GM13976 (cell line): Measurements from ENCODE around the gene VPS45.

Experiments used
- DNase-seq: peaks from one replicate; pipeline ENCODE4 v3.0.0; 2012; ENCODE audit warnings: low spot score
- in situ Hi-C: fragments of 300-500 bp; cut with MboI; formaldehyde crosslinking; loops from one replicate; pipeline ENCODE4 v1.12.0; 2022; ENCODE audit warnings: low sequenced_read_pairs, mixed read lengths, inconsistent platforms; ENCODE audit not compliant: unreplicated experiment
- TF ChIP-seq, protein P1 (sequence below): IDR thresholded peaks from 2 replicates; pipeline ENCODE4 v1.5.1; 2012; ENCODE audit warnings: borderline replicate concordance, mild to moderate bottlenecking; ENCODE audit not compliant: insufficient read depth; ENCODE audit errors: extremely low read depth, missing control alignments, control extremely low read depth

Gene VPS45

DNA sequence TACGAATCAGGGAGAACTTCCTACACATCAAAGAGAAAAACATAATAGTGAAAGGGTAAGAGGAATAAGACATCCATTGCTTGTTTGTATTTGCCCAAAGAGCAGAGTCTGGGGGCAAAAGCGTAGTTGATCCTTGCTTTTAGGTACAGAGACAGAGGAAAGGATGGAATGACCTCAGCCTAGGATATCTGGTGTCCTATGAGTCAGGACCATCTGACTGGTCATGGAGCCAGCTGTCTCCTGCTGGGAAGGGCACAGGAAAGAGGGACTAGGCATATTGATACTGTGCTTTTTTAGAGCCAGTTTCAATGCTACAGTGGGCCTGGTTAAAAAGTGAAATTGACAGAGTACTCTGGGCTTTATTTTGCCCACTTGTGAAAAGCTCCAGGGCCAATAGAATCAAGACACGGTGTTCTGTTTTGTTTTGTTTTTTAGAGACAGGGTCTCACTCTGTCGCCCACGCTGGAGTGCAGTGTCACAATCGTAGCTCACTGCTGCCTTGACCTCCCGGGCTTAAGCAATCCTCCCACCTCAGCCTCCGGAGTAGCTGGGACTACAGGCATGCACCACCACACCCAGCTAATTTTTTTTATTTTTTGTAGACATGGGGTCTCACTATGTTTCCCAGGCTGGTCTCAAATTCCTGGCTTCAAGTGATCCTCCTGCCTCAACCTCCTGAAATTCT lies 85.3 kb downstream of the VPS45 start:
- in situ Hi-C loops, result loop anchor here (25.0 kb wide), 1 partner anchor 191 kb away; no protein-coding TSS in a partner anchor
- TF ChIP-seq, protein P1, sequence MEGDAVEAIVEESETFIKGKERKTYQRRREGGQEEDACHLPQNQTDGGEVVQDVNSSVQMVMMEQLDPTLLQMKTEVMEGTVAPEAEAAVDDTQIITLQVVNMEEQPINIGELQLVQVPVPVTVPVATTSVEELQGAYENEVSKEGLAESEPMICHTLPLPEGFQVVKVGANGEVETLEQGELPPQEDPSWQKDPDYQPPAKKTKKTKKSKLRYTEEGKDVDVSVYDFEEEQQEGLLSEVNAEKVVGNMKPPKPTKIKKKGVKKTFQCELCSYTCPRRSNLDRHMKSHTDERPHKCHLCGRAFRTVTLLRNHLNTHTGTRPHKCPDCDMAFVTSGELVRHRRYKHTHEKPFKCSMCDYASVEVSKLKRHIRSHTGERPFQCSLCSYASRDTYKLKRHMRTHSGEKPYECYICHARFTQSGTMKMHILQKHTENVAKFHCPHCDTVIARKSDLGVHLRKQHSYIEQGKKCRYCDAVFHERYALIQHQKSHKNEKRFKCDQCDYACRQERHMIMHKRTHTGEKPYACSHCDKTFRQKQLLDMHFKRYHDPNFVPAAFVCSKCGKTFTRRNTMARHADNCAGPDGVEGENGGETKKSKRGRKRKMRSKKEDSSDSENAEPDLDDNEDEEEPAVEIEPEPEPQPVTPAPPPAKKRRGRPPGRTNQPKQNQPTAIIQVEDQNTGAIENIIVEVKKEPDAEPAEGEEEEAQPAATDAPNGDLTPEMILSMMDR, result no peak
- DNase-seq, result no peak

DNA sequence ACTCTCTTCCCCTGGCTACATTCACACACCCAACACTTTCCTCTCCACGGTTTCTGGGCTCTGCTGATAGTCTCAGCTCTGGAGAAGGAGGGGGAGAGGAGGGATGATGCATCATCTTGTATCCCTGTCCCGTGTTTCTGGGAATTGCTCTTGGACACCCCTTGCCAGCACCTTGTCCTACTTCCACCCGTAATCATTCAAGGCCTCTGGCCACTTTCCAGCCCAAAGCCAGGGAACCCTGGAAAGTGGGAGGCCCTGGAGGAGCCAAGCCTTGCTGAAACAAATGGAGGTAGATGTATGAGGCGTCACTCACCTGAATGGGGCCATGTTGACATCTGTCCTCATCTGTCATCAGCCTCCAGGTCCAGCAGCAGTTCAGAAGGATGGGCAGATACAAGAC lies 86.6 kb downstream of the VPS45 start:
- in situ Hi-C loops, result loop anchor here (25.0 kb wide), 1 partner anchor 192 kb away; no protein-coding TSS in a partner anchor
- DNase-seq, result no peak
- TF ChIP-seq, protein P1, result no peak

DNA sequence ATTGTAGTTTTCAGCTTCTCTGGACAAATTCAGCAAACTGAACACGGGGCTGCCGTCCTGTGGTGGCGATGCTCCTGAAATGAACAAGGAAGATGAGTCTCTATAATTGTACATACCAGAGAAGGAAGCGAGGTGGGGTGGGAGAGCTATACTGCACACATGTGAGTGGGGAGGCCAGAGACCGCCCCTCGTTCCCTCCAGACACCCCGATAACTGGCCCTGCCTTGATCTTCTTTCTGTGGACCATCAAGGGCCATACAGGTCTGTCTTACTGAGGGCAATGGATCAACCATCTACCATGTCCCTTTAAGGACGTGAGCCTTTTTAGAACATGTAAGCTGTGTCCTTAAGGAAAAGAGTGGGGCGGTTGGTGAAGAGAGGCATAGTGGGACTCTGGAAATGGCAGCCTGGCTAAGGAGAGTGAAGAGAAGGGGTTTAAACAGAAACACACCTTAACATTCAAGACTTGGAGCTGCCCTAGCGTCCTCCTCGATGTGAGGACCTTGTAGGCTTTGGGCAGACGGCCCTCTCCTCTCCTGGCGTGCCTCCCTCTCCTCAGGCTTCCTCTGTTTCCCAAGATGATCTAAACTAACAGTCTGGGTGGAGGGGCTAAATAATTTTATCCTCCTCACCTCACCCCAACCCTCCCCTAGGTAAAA lies 88.0 kb downstream of the VPS45 start:
- in situ Hi-C loops, result loop anchor here (25.0 kb wide), 1 partner anchor 193 kb away; no protein-coding TSS in a partner anchor
- no peak for DNase-seq
- TF ChIP-seq, protein P1, result no peak

DNA sequence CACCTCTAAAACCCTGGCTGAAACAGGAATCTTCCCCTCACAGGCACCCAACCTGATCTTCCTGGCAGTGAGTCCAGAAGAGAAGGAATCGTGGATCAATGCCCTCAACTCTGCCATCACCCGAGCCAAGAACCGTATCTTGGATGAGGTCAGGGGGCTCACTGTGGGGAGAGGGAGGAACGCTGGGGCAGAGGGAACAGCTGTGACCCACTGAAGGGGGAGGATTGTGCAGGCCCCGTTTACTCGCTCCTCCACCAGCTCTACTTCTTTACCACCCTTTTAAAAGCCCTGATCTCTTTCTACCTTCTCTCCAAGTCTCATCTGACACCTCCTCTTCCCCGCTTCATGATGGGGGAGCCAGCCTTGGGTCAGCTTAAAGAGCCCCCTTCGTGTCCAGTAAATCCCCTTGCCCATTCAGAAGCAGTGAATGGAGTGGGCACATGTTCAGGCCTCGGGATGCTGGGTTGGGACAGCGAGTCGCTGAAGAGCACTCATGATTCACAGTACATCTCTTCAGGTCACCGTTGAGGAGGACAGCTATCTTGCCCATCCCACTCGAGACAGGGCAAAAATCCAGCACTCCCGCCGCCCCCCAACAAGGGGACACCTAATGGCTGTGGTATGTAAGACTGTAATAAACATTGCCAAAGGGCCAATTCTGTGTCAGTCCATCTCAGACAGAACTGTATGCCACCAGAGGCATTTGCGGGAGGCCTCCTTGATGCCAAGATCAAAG lies 89.5 kb downstream of the VPS45 start:
- in situ Hi-C loops, result loop anchor here (25.0 kb wide), 1 partner anchor 195 kb away; no protein-coding TSS in a partner anchor
- no peak for DNase-seq
- TF ChIP-seq, protein P1, result no peak

DNA sequence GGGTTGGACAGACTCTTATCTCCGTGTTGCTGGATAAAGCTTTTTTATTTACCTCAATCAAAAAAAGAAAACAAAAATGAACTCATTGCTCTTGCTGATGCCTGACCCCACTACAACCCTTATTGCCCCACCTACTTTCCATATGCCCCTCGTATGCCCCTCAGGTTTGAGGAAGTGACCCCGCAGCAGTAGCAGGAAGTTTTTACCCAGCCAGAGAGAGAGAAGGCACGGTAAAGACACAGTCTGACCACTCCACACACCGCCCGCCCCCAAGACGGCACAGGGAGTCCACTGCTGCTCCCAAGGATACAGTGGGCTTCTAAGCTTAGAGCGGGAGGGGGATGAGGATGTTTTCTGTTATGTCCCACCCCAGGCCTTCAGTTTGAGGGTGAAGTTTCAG lies 92.0 kb downstream of the VPS45 start:
- DNase-seq, result peak; percentile 48
- TF ChIP-seq, protein P1, result no peak
- in situ Hi-C loops, result loop anchor here (25.0 kb wide), 1 partner anchor 197 kb away; no protein-coding TSS in a partner anchor

DNA sequence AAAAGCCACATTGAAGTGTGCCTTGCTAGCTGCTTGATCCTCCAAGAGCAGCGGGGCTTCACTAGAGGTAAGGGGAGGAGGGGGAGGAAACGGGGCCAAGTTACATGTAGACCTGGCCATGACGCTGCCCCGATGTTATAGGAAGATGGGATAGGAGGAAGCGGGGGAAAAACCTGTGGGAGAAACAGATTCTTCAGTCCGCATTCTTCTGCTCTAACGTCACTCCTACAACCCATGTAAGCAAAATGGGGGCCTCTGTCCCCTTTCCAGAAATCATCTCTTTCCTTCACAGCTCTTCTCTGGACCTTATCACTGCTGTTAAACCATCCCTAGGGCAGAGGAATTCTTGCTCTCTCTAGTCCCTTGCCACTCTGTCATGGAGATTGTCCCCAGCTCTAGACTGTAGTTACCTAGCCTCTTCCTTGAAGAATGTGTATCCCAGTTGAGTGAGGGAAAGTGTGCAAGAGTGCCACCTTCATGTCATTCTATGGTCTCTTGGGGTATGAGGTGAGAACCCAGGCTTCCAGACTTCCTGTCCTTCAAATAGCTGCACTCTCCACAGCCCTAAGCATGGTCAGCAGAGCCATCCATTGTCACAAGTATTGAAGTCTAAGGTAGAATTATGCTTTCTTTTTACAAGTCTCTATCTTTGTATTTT lies 93.5 kb downstream of the VPS45 start:
- TF ChIP-seq, protein P1, result no peak
- in situ Hi-C loops, result loop anchor here (25.0 kb wide), 1 partner anchor 199 kb away; no protein-coding TSS in a partner anchor
- no peak for DNase-seq
